H1 (cell line): ENCODE data around the gene PHYHD1. TPM values are rescaled to one million over a fixed set of nuclear protein-coding genes. Genes with fewer than 3 reads are reported as not detected.

Source experiments
- ATF2 ChIP-seq: IDR thresholded peaks from 2 replicates; pipeline ENCODE4 v1.6.1; 2012; ENCODE audit warnings: low read length, inconsistent platforms
- polyA plus RNA-seq, 7 experiments: library from polyadenylated mRNA; depleted of rRNA in 3 of 7; stranded (reverse) in 5 of 7; unstranded in 2 of 7; fragments of >200 nt in 5 of 7; fragments of 200-250 nt in 2 of 7; gene quantifications; 1 replicate in 5 of 7; 2 replicates in 1 of 7; 4 replicates in 1 of 7; pipeline versions ENCODE4 v1.2.1 to v1.2.3, GENCODE V29; 2011 to 2013; ENCODE audit warnings: missing spikeins in 2 of 7, mixed read lengths in 2 of 7
- total RNA-seq: library from RNA; stranded (reverse); fragmentation: NEBNext Ultra II Directional; extraction: Animal tissue kit (Norgen Biotek cat#: 25700); gene quantifications from 2 replicates; pipeline ENCODE4 v1.2.1, GENCODE V29; 2021

Gene PHYHD1
- total and polyA plus RNA-seq, 2 of the 8 experiments (the other 6 are each of a cell fraction or from before 2014, with no cell fraction given) = 14.1 to 25.6 TPM

- no peak for TF ChIP-seq ATF2
- TF ChIP-seq, all 59 proteins: peak for 0
These were observed 14.8 kb upstream of the PHYHD1 start (continued) for GRCh38 chr9:128905964-128906363.
